HCT116 (cell line): Measurements from ENCODE around the gene LIPA. TPM values are rescaled to one million over a fixed set of nuclear protein-coding genes. Genes with fewer than 3 reads are reported as not detected.

ENCODE experiments used
- ATAC-seq: fragments of 200-7000 bp; cut with Tn5 transposase; 2 replicates; pipeline ENCODE4 v1.9.1; 2020; ENCODE audit warnings: mild to moderate bottlenecking, moderate library complexity
- BruUV-seq: library from RNA; stranded (reverse); fragments of 400-500 nt; replicated peaks from 2 replicates; lab custom pipeline; 2021; lab: Mats Ljungman, UMichigan
- CTCF ChIA-PET: fragments of 300-600 bp; sonication (Branson Sonifier 250); formaldehyde crosslinking; loops from one replicate; lab custom pipeline; 2021; ENCODE audit warnings: antibody characterized with exemption; lab: Charles Lee
- POLR2A ChIA-PET: fragments of 300-600, 350-600 bp; sonication (Branson Sonifier 250); formaldehyde crosslinking; loops from one replicate; lab custom pipeline; 2021; ENCODE audit warnings: antibody characterized with exemption; lab: Charles Lee
- RAD21 ChIA-PET, 2 experiments: fragments of 300-600 bp; sonication (Branson Sonifier 250); formaldehyde crosslinking; loops; one replicate each; lab custom pipeline; 2023; ENCODE audit warnings: low total read pairs in 2 of 2; ENCODE audit not compliant: uncharacterized antibody in 2 of 2, unreplicated experiment in 2 of 2, low non-redundant PET in 1 of 2; lab: Charles Lee
- DNase-seq: peaks from one replicate; pipeline ENCODE4 v3.0.0-alpha.2; 2010; ENCODE audit warnings: low read depth, low spot score
- H2AFZ ChIP-seq: fragments of 200-600 bp; shearing (Covaris generic), sonication (generic); 2 replicates; pipeline ENCODE4 v1.6.1; 2017; ENCODE audit warnings: low read depth, mixed run types, mixed read lengths, antibody characterized with exemption, low read length; ENCODE audit not compliant: poor library complexity, severe bottlenecking
- H3K27ac ChIP-seq: 2 replicates; pipeline ENCODE4 v1.5.1; 2012; ENCODE audit warnings: low read depth, low read length
- H3K27me3 ChIP-seq: fragments of 200-600 bp; sonication (generic); 2 replicates; pipeline ENCODE4 v1.6.1; 2016; ENCODE audit warnings: mixed run types, low read length, mixed read lengths; ENCODE audit not compliant: insufficient read depth
- H3K36me3 ChIP-seq, 2 experiments: fragments of 200-500 bp in 1 of 2; fragments of 200-600 bp in 1 of 2; sonication (Bioruptor generic) in 1 of 2; sonication (generic) in 1 of 2; 2 replicates each; pipeline versions ENCODE4 v1.5.1 to v1.6.1; 2014 to 2016; ENCODE audit warnings: low read length in 2 of 2, inconsistent platforms in 1 of 2, mixed read lengths in 1 of 2, mixed run types in 1 of 2; ENCODE audit not compliant: insufficient read depth in 2 of 2, control insufficient read depth in 1 of 2
- H3K4me1 ChIP-seq, 2 experiments: fragments of 200-600 bp in 1 of 2; sonication (generic) in 1 of 2; 2 replicates each; pipeline versions ENCODE4 v1.5.1 to v1.6.1; 2012 to 2017; ENCODE audit warnings: low read length in 2 of 2, inconsistent platforms in 1 of 2, mild to moderate bottlenecking in 1 of 2, mixed read lengths in 1 of 2, mixed run types in 1 of 2, moderate library complexity in 1 of 2; ENCODE audit not compliant: insufficient read depth in 2 of 2, control insufficient read depth in 1 of 2
- H3K4me2 ChIP-seq: fragments of 200-600 bp; sonication (generic); 2 replicates; pipeline ENCODE4 v1.6.1; 2017; ENCODE audit warnings: mixed run types, low read length, mixed read lengths
- H3K4me3 ChIP-seq, 2 experiments: fragments of 200-600 bp in 1 of 2; sonication (generic) in 1 of 2; replicated peaks in 1 of 2; 2 replicates each; pipeline ENCODE4 v1.5.1; 2011 to 2016; ENCODE audit warnings: low read length in 2 of 2, control low read depth in 1 of 2, low read depth in 1 of 2, mild to moderate bottlenecking in 1 of 2, mixed read lengths in 1 of 2, mixed run types in 1 of 2
- H3K79me2 ChIP-seq: fragments of 200-600 bp; sonication (generic); 2 replicates; pipeline ENCODE4 v1.6.1; 2017; ENCODE audit warnings: mild to moderate bottlenecking, mixed run types, low read length, moderate library complexity, mixed read lengths; ENCODE audit not compliant: insufficient read depth
- H3K9ac ChIP-seq: fragments of 200-600 bp; sonication (generic); 2 replicates; pipeline ENCODE4 v1.6.1; 2016; ENCODE audit warnings: low read length, mixed read lengths
- H3K9me2 ChIP-seq: fragments of 200-600 bp; sonication (generic), shearing (Covaris generic); 2 replicates; pipeline ENCODE4 v1.6.1; 2017; ENCODE audit warnings: mixed run types, mild to moderate bottlenecking, moderate library complexity; ENCODE audit not compliant: insufficient read depth
- H3K9me3 ChIP-seq, 2 experiments: fragments of 200-500 bp in 1 of 2; fragments of 200-600 bp in 1 of 2; sonication (Bioruptor generic) in 1 of 2; sonication (generic) in 1 of 2; 2 replicates each; pipeline ENCODE4 v1.6.1; 2014 to 2017; ENCODE audit warnings: low read length in 2 of 2, mixed read lengths in 2 of 2, inconsistent platforms in 1 of 2, low read depth in 1 of 2, mild to moderate bottlenecking in 1 of 2, mixed run types in 1 of 2, moderate library complexity in 1 of 2; ENCODE audit not compliant: control insufficient read depth in 1 of 2, insufficient read depth in 1 of 2
- H4K20me1 ChIP-seq: fragments of 200-600 bp; sonication (generic), shearing (Covaris generic); 2 replicates; pipeline ENCODE4 v1.6.1; 2017; ENCODE audit warnings: mixed run types, mild to moderate bottlenecking, moderate library complexity; ENCODE audit not compliant: insufficient read depth
- ATF3 ChIP-seq: IDR thresholded peaks from 2 replicates; pipeline ENCODE4 v1.6.1; 2012
- CBX3 ChIP-seq: IDR thresholded peaks from 2 replicates; pipeline ENCODE4 v1.6.1; 2012; ENCODE audit warnings: low read depth
- CEBPB ChIP-seq: IDR thresholded peaks from 2 replicates; pipeline ENCODE4 v1.6.1; 2012; ENCODE audit warnings: low read depth
- ELF1 ChIP-seq: IDR thresholded peaks from 2 replicates; pipeline ENCODE4 v1.6.1; 2012; ENCODE audit warnings: low read depth, borderline replicate concordance
- EZH2 ChIP-seq: fragments of 200-600 bp; sonication (generic); IDR thresholded peaks from 2 replicates; pipeline ENCODE4 v1.6.1; 2017; ENCODE audit warnings: antibody characterized with exemption, mixed run types
- EZH2phosphoT487 ChIP-seq: fragments of 200-600 bp; IDR thresholded peaks from 2 replicates; pipeline ENCODE4 v1.6.1; 2018; ENCODE audit warnings: antibody characterized with exemption, borderline replicate concordance
- FOSL1 ChIP-seq: IDR thresholded peaks from 2 replicates; pipeline ENCODE4 v1.6.1; 2012; ENCODE audit warnings: low read depth
- JUND ChIP-seq: IDR thresholded peaks from 2 replicates; pipeline ENCODE4 v1.6.1; 2012
- MAX ChIP-seq: IDR thresholded peaks from 2 replicates; pipeline ENCODE4 v1.6.1; 2012
- POLR2A ChIP-seq: IDR thresholded peaks from 2 replicates; pipeline ENCODE4 v1.7.0; 2011; ENCODE audit warnings: borderline replicate concordance; ENCODE audit not compliant: insufficient read depth, insufficient read length; ENCODE audit errors: extremely low read depth
- POLR2AphosphoS5 ChIP-seq: IDR thresholded peaks from 2 replicates; pipeline ENCODE4 v1.6.1; 2011; ENCODE audit warnings: mild to moderate bottlenecking, low read depth, low read length, moderate library complexity
- RAD21 ChIP-seq: IDR thresholded peaks from 2 replicates; pipeline ENCODE4 v1.6.1; 2012; ENCODE audit warnings: low read depth, mild to moderate bottlenecking
- SIN3A ChIP-seq: IDR thresholded peaks from 2 replicates; pipeline ENCODE4 v1.6.1; 2012; ENCODE audit warnings: low read depth
- SP1 ChIP-seq: IDR thresholded peaks from 2 replicates; pipeline ENCODE4 v1.6.1; 2012; ENCODE audit warnings: low read depth
- SRF ChIP-seq: IDR thresholded peaks from 2 replicates; pipeline ENCODE4 v1.6.1; 2012; ENCODE audit warnings: low read depth
- YY1 ChIP-seq: IDR thresholded peaks from 2 replicates; pipeline ENCODE4 v1.6.1; 2011; ENCODE audit warnings: low read length, low read depth, moderate library complexity, mild to moderate bottlenecking; ENCODE audit not compliant: insufficient replicate concordance; ENCODE audit errors: extremely low read depth
- ZBTB33 ChIP-seq: IDR thresholded peaks from 2 replicates; pipeline ENCODE4 v1.6.1; 2011; ENCODE audit warnings: mild to moderate bottlenecking, low read length, moderate library complexity; ENCODE audit not compliant: insufficient replicate concordance; ENCODE audit errors: extremely low read depth
- ZFX ChIP-seq: fragments of 450-650 bp; IDR thresholded peaks from 2 replicates; pipeline ENCODE4 v1.6.1; 2017
- intact Hi-C: fragments of 100-400 bp; cut with micrococcal nuclease; formaldehyde crosslinking; loops from 2 replicates; pipeline ENCODE4 v1.10.0; 2022
- total RNA-seq: library from RNA; stranded (reverse); gene quantifications from one replicate; pipeline ENCODE4 v1.2.1, GENCODE V29; 2021; ENCODE audit not compliant: unreplicated experiment

LIPA gene
- total RNA-seq, 1 experiment from 2014 or later: 27.1 TPM

GRCh38 chr10:89201345-89202032 lies 50.1 kb downstream of the LIPA start:
- Histone ChIP-seq H3K27ac (no peak overlapping the region), H3K79me2 (no peaks in the 10 kb centered on the region), H2AFZ (no peak overlapping the region), H3K27me3 (no peaks in the 10 kb centered on the region), H3K4me3 (no peak overlapping the region), H4K20me1 (no peaks in the 10 kb centered on the region), H3K4me2 (no peak overlapping the region), H3K9me2 (no peaks in the 10 kb centered on the region), H3K4me1 (no peaks in the 10 kb centered on the region), H3K9me3 (no peaks in the 10 kb centered on the region), H3K9ac (no peak overlapping the region), H3K36me3 (no peaks in the 10 kb centered on the region)
- DNase-seq: no peak
- TF ChIP-seq MAX (no peak), CEBPB (no peak), SP1 (no peak), RAD21 (no peak), POLR2A (no peak), JUND (no peak), SIN3A (no peak), ATF3 (no peak), SRF (no peak), ZFX (no peak), ELF1 (no peak), EZH2 (no peak), ZBTB33 (no peak), EZH2phosphoT487 (no peak), FOSL1 (no peak), POLR2AphosphoS5 (no peak), CBX3 (no peak), YY1 (no peak)
- intact Hi-C loops: no loop called here
- ATAC-seq: no peak
- CTCF ChIA-PET: no interaction called here
- POLR2A ChIA-PET: no interaction called here
- BruUV-seq: no TSS peak
- RAD21 ChIA-PET: no interaction called here
